IMR-90 (cell line): ENCODE results near the gene TRAK2. TPM values are rescaled to one million over a fixed set of nuclear protein-coding genes. Genes with fewer than 3 reads are reported as not detected.

Source experiments
- ATAC-seq: fragments of 200-7000 bp; cut with Tn5 transposase; 2 replicates; pipeline ENCODE4 v1.9.1; 2020; ENCODE audit warnings: low read depth, mild to moderate bottlenecking, moderate library complexity
- BruUV-seq: library from RNA; stranded (reverse); fragments of 400-500 nt; replicated peaks from 2 replicates; lab custom pipeline; 2021; lab: Mats Ljungman, UMichigan
- CTCF ChIA-PET: fragments of 300-600 bp; formaldehyde crosslinking; extraction: SDS; loops from one replicate; lab custom pipeline; 2021; ENCODE audit warnings: antibody characterized with exemption; lab: Yijun Ruan, JAX
- POLR2A ChIA-PET: fragments of 300-600 bp; sonication (Branson Sonifier 250); formaldehyde crosslinking; loops from one replicate; lab custom pipeline; 2022; ENCODE audit warnings: antibody characterized with exemption; ENCODE audit not compliant: unreplicated experiment; lab: Charles Lee
- DNase-seq: peaks from one replicate; pipeline ENCODE4 v3.0.0; 2013
- H2AFZ ChIP-seq: replicated peaks from 2 replicates; pipeline ENCODE3; 2013; ENCODE audit warnings: low read length, mild to moderate bottlenecking; ENCODE audit not compliant: poor library complexity
- H2AK5ac ChIP-seq: 2 replicates; pipeline ENCODE4 v1.6.1; 2013; ENCODE audit warnings: low read depth, low read length, inconsistent platforms
- H2AK9ac ChIP-seq: replicated peaks from 2 replicates; pipeline ENCODE3; 2013; ENCODE audit warnings: mild to moderate bottlenecking, low read depth, low read length, moderate library complexity; ENCODE audit not compliant: poor library complexity
- H2BK120ac ChIP-seq: 2 replicates; pipeline ENCODE4 v1.6.1; 2013; ENCODE audit warnings: low read depth, low read length, inconsistent platforms
- H2BK15ac ChIP-seq: 3 replicates; pipeline ENCODE4 v1.6.1; 2013; ENCODE audit warnings: low read depth, low read length, inconsistent platforms
- H2BK20ac ChIP-seq: 2 replicates; pipeline ENCODE4 v1.6.1; 2013; ENCODE audit warnings: low read depth, mild to moderate bottlenecking, inconsistent platforms, low read length, moderate library complexity
- H2BK5ac ChIP-seq: 2 replicates; pipeline ENCODE4 v1.6.1; 2013; ENCODE audit warnings: mild to moderate bottlenecking, low read depth, low read length, inconsistent platforms; ENCODE audit not compliant: poor library complexity, severe bottlenecking
- H3K14ac ChIP-seq: replicated peaks from 2 replicates; pipeline ENCODE4 v1.6.1; 2013; ENCODE audit warnings: low read depth, low read length, inconsistent platforms
- H3K18ac ChIP-seq: 2 replicates; pipeline ENCODE4 v1.6.1; 2013; ENCODE audit warnings: low read depth, low read length, control low read depth
- H3K23ac ChIP-seq: 2 replicates; pipeline ENCODE4 v1.6.1; 2013; ENCODE audit warnings: low read depth, low read length, inconsistent platforms
- H3K27ac ChIP-seq: 2 replicates; pipeline ENCODE4 v1.5.1; 2013; ENCODE audit warnings: mild to moderate bottlenecking, control low read depth, low read length; ENCODE audit not compliant: insufficient read depth
- H3K27me3 ChIP-seq: 2 replicates; pipeline ENCODE4 v1.6.1; 2013; ENCODE audit warnings: low read length; ENCODE audit not compliant: control insufficient read depth, insufficient read depth
- H3K36me3 ChIP-seq: 2 replicates; pipeline ENCODE4 v1.6.1; 2013; ENCODE audit warnings: low read length, mixed read lengths; ENCODE audit not compliant: control insufficient read depth, insufficient read depth
- H3K4ac ChIP-seq: 2 replicates; pipeline ENCODE4 v1.6.1; 2013; ENCODE audit warnings: low read depth, low read length, inconsistent platforms
- H3K4me1 ChIP-seq: 2 replicates; pipeline ENCODE4 v1.6.1; 2013; ENCODE audit warnings: low read length, mixed read lengths; ENCODE audit not compliant: control insufficient read depth, insufficient read depth
- H3K4me2 ChIP-seq: 2 replicates; pipeline ENCODE4 v1.6.1; 2013; ENCODE audit warnings: low read depth, mild to moderate bottlenecking, control low read depth, low read length, moderate library complexity
- H3K4me3 ChIP-seq: 2 replicates; pipeline ENCODE4 v1.5.1; 2013; ENCODE audit warnings: low read depth, mild to moderate bottlenecking, control low read depth, low read length, moderate library complexity; ENCODE audit not compliant: insufficient read depth
- H3K56ac ChIP-seq: 2 replicates; pipeline ENCODE4 v1.6.1; 2013; ENCODE audit warnings: low read length, inconsistent platforms; ENCODE audit not compliant: insufficient read depth; ENCODE audit errors: extremely low read depth
- H3K79me1 ChIP-seq, 2 experiments: 2 replicates each; pipeline ENCODE4 v1.6.1; 2013; ENCODE audit warnings: low read length in 2 of 2, inconsistent platforms in 1 of 2, low read depth in 1 of 2
- H3K9ac ChIP-seq: 2 replicates; pipeline ENCODE4 v1.6.1; 2013; ENCODE audit warnings: low read depth, low read length, control low read depth
- H3K9me1 ChIP-seq: 2 replicates; pipeline ENCODE4 v1.6.1; 2013; ENCODE audit warnings: low read length, inconsistent platforms; ENCODE audit not compliant: insufficient read depth
- H3K9me3 ChIP-seq: 2 replicates; pipeline ENCODE4 v1.6.1; 2013; ENCODE audit warnings: low read length; ENCODE audit not compliant: control insufficient read depth, insufficient read depth
- H4K20me1 ChIP-seq: 2 replicates; pipeline ENCODE4 v1.6.1; 2013; ENCODE audit warnings: low read length, inconsistent platforms; ENCODE audit not compliant: insufficient read depth
- H4K5ac ChIP-seq: 2 replicates; pipeline ENCODE4 v1.6.1; 2013; ENCODE audit warnings: mild to moderate bottlenecking, low read depth, low read length, control low read depth
- H4K8ac ChIP-seq, 2 experiments: 2 replicates each; pipeline ENCODE4 v1.6.1; 2013; ENCODE audit warnings: low read depth in 2 of 2, low read length in 2 of 2, control low read depth in 1 of 2, inconsistent platforms in 1 of 2
- H4K91ac ChIP-seq: 2 replicates; pipeline ENCODE4 v1.6.1; 2013; ENCODE audit warnings: low read depth, low read length, inconsistent platforms; ENCODE audit not compliant: insufficient read depth
- BHLHE40 ChIP-seq: fragments of 150-350 bp; IDR thresholded peaks from 2 replicates; pipeline ENCODE4 v1.6.1; 2016; ENCODE audit warnings: mild to moderate bottlenecking, low read depth, low read length
- CEBPB ChIP-seq: IDR thresholded peaks from 2 replicates; pipeline ENCODE4 v1.6.1; 2012; ENCODE audit warnings: low read depth, low read length, improper control_type of control experiment
- FOS ChIP-seq: fragments of 150-350 bp; IDR thresholded peaks from 2 replicates; pipeline ENCODE4 v1.6.1; 2016; ENCODE audit warnings: low read depth, low read length
- MAFK ChIP-seq: IDR thresholded peaks from 2 replicates; pipeline ENCODE4 v1.6.1; 2012; ENCODE audit warnings: low read depth, low read length, improper control_type of control experiment
- MAZ ChIP-seq: IDR thresholded peaks from 2 replicates; pipeline ENCODE4 v1.6.1; 2012; ENCODE audit warnings: low read depth, mild to moderate bottlenecking, low read length, improper control_type of control experiment, moderate library complexity, borderline replicate concordance
- MXI1 ChIP-seq: IDR thresholded peaks from 2 replicates; pipeline ENCODE4 v1.6.1; 2012; ENCODE audit warnings: low read depth, mild to moderate bottlenecking, low read length, moderate library complexity, borderline replicate concordance
- NFE2L2 ChIP-seq: fragments of 150-350 bp; IDR thresholded peaks from 2 replicates; pipeline ENCODE4 v1.6.1; 2016; ENCODE audit warnings: low read depth, mild to moderate bottlenecking, low read length
- RCOR1 ChIP-seq: IDR thresholded peaks from 2 replicates; pipeline ENCODE4 v1.6.1; 2012; ENCODE audit warnings: mild to moderate bottlenecking, low read length, improper control_type of control experiment; ENCODE audit not compliant: insufficient replicate concordance
- WGBS, 2 experiments: methylation state at CpG; one replicate each; pipeline versions ENCODE4 v1.1.5 to v1.1.7; 2013; ENCODE audit warnings: missing lambda C conversion rate in 2 of 2; ENCODE audit not compliant: insufficient read length in 1 of 2; ENCODE audit errors: extremely low coverage in 2 of 2; 5-methylcytosine and 5-hydroxymethylcytosine counted together
- dilution Hi-C: fragments of 300-500 bp; cut with HindIII; formaldehyde crosslinking; loops from one replicate; pipeline ENCODE4 v1.14.3; 2018; ENCODE audit warnings: low sequenced_read_pairs; ENCODE audit not compliant: unreplicated experiment
- in situ Hi-C: fragments of 300-500 bp; cut with MboI; formaldehyde crosslinking; loops from 3 replicates; pipeline ENCODE4 v1.14.3; 2019; ENCODE audit warnings: low sequenced_read_pairs, inconsistent platforms, mixed read lengths
- intact Hi-C: fragments of 100-400 bp; cut with micrococcal nuclease; formaldehyde crosslinking; loops from 2 replicates; pipeline ENCODE4 v1.10.0; 2022
- polyA plus RNA-seq, 3 experiments: library from polyadenylated mRNA; depleted of rRNA; stranded (reverse); fragments of >200 nt; gene quantifications; 2 replicates each; pipeline ENCODE4 v1.2.3, GENCODE V29; 2012; ENCODE audit warnings: low replicate concordance in 1 of 3
- total RNA-seq: library from RNA; depleted of rRNA; stranded (reverse); fragments of >200 nt; gene quantifications from 2 replicates; pipeline ENCODE4 v1.2.3, GENCODE V29; 2012
- TF ChIP-seq, protein P1 (sequence below): fragments of 150-350 bp; IDR thresholded peaks from 2 replicates; pipeline ENCODE4 v1.6.1; 2017; ENCODE audit warnings: mild to moderate bottlenecking, antibody characterized with exemption, low read length, low read depth
- TF ChIP-seq, protein P2 (sequence below): fragments of 150-350 bp; IDR thresholded peaks from 2 replicates; pipeline ENCODE4 v1.6.1; 2016; ENCODE audit warnings: low read depth, mild to moderate bottlenecking, low read length, moderate library complexity, borderline replicate concordance

Gene TRAK2
- total and polyA plus RNA-seq, 2 of the 4 experiments (the other 2 are of a cell fraction): 13.1 to 65.4 TPM

DNA sequence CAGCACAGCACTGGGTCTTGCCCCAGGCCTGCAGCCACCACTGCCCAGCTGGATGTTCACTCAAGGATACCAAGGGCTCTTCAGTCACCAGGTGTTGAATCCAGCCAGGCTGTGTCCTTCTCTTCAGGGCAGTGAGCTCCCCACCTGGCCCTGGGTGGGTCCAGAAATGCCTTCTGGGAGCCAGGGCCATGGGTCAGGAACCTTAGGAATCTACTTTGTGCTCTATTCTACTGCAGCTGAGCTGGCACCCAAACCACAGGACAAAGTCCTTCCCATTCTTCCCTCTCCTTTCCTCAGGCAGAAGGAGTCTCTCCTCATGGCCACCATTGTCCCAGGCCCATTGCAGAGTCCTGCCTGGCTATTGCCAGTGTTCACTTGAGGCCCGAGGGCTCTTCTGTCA is 13.3 kb upstream of the TRAK2 start:
- dilution Hi-C loops (no loop called here), intact Hi-C loops (no loop called here), in situ Hi-C loops (no loop called here)
- TF ChIP-seq, protein P1, sequence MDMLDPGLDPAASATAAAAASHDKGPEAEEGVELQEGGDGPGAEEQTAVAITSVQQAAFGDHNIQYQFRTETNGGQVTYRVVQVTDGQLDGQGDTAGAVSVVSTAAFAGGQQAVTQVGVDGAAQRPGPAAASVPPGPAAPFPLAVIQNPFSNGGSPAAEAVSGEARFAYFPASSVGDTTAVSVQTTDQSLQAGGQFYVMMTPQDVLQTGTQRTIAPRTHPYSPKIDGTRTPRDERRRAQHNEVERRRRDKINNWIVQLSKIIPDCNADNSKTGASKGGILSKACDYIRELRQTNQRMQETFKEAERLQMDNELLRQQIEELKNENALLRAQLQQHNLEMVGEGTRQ: no peak
- TF ChIP-seq RCOR1 (no peak), MAFK (no peak), NFE2L2 (no peak), BHLHE40 (no peak), FOS (no peak), CEBPB (no peak), MAZ (no peak), MXI1 (no peak)
- TF ChIP-seq, protein P2, sequence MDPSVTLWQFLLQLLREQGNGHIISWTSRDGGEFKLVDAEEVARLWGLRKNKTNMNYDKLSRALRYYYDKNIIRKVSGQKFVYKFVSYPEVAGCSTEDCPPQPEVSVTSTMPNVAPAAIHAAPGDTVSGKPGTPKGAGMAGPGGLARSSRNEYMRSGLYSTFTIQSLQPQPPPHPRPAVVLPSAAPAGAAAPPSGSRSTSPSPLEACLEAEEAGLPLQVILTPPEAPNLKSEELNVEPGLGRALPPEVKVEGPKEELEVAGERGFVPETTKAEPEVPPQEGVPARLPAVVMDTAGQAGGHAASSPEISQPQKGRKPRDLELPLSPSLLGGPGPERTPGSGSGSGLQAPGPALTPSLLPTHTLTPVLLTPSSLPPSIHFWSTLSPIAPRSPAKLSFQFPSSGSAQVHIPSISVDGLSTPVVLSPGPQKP: no peak
- Histone ChIP-seq H2BK5ac (no peak overlapping the region), H3K9ac (no peak overlapping the region), H2AK9ac (peak overlapping the region; percentile 30), H4K91ac (no peak overlapping the region), H3K4me2 (no peak overlapping the region), H3K14ac (no peak overlapping the region), H4K5ac (no peak overlapping the region), H3K9me3 (peaks cover 2% of the 10 kb centered on the region; the same call in 1 of the 2 replicates), H3K4me3 (no peak overlapping the region), H2AFZ (no peak overlapping the region), H3K18ac (no peak overlapping the region), H3K23ac (no peak overlapping the region), H2AK5ac (no peak overlapping the region), H3K9me1 (peaks cover 2% of the 10 kb centered on the region; the same call in 1 of the 2 replicates), H4K8ac (no peak overlapping the region), H3K36me3 (peaks cover 9% of the 10 kb centered on the region), H3K27me3 (no peaks in the 10 kb centered on the region), H3K27ac (no peak overlapping the region), H3K56ac (no peak overlapping the region), H4K20me1 (no peaks in the 10 kb centered on the region), H3K79me1 (peaks cover 3 to 15% of the 10 kb centered on the region in 2 experiments; a peak in 2 of 4 replicates), H2BK20ac (no peak overlapping the region), H2BK15ac (no peak overlapping the region), H3K4ac (no peak overlapping the region), H3K4me1 (peaks cover 18% of the 10 kb centered on the region), H2BK120ac (no peak overlapping the region)
- ATAC-seq: no peak
- no TSS peak for BruUV-seq
- no CpG with 5 or more reads among the region's 1 CpG for WGBS, 2 experiments
- DNase-seq: no peak
- POLR2A ChIA-PET: no interaction called here
- CTCF ChIA-PET: no interaction called here
